Measurements from ENCODE around the gene HYAL2. TPM values are rescaled to one million over a fixed set of nuclear protein-coding genes. Genes with fewer than 3 reads are reported as not detected.
"Not testable (repeated sequence)": the region's sequence is repeated elsewhere in the genome, so short reads cannot be mapped to it uniquely, and the experiment has no call there.

Gene HYAL2
- polyA plus RNA-seq, 1 experiment: 46.6 TPM

DNA sequence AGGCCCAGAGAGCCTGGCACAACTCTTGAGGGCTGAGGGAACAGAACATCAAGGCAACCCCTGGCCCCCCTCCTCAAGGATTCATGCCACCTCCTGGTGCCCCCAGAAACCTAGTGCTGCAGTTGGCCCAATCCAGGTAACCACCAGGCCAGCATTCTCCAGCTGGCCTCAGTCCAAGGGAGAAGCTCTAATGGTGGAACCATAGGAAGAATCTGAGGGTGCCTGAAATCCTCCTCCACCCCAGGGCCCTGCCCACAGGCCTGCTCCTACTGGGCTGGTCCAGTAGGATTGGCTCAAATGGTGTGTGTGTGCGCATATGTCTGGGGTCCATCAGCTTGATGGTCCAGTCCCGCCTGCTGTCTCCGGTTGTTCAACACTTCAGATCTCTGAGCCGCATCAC, 7.7 kb downstream of the HYAL2 start:
- no peak for DNase-seq (ENCODE audit: low read depth, low spot score)
- ChIA-PET CTCF (interaction anchor here (0.7 kb wide), 1 partner anchor 10 kb away, joined by 5 read pairs; no protein-coding TSS in a partner anchor), POLR2A (interaction anchor here (0.8 to 0.9 kb wide), 2 partner anchors 13 to 15 kb away, joined by 4 read pairs; partner anchors contain the start of genes HYAL3, NAA80 and TUSC2)
- Histone ChIP-seq H3K27me3 (ENCODE audit: control insufficient read depth, insufficient read depth, low read length) (no peaks in the 10 kb centered on the region), H3K9me3 (ENCODE audit: control insufficient read depth, insufficient read depth, low read length) (no peaks in the 10 kb centered on the region; the same call in 1 of the 2 replicates), H3K4me3 (ENCODE audit: low read depth, low read length) (no peak overlapping the region), H3K27ac (ENCODE audit: low read depth, low read length) (no peak overlapping the region)
- TF ChIP-seq, protein P1, sequence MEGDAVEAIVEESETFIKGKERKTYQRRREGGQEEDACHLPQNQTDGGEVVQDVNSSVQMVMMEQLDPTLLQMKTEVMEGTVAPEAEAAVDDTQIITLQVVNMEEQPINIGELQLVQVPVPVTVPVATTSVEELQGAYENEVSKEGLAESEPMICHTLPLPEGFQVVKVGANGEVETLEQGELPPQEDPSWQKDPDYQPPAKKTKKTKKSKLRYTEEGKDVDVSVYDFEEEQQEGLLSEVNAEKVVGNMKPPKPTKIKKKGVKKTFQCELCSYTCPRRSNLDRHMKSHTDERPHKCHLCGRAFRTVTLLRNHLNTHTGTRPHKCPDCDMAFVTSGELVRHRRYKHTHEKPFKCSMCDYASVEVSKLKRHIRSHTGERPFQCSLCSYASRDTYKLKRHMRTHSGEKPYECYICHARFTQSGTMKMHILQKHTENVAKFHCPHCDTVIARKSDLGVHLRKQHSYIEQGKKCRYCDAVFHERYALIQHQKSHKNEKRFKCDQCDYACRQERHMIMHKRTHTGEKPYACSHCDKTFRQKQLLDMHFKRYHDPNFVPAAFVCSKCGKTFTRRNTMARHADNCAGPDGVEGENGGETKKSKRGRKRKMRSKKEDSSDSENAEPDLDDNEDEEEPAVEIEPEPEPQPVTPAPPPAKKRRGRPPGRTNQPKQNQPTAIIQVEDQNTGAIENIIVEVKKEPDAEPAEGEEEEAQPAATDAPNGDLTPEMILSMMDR (IDR thresholded peaks at IDR 0.05; ENCODE audit: low read depth, low read length): no peak

DNA sequence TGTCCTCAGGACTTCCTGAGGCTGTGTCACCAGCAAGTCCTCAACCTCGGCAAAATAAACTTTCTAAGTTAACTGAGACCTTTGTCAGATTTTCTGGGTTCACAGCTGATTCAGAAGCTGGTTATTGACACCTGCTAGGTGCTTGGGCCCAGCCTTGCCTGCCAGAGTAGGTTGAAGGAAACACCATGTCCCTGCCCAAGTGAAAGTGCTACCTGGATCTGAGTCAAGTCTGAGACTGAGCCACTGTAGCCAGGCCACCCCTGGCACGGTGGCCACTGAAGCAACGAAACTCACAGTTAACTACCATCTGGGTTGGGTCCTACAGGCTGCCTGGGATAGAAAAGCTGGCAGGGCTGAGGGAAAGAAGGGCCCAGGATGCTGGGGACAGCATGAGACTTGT, 8.2 kb downstream of the HYAL2 start:
- TF ChIP-seq, protein P1 (IDR thresholded peaks at IDR 0.05; ENCODE audit: low read depth, low read length): no peak
- H3K27ac ChIP-seq (ENCODE audit: low read depth, low read length): no peak overlapping the region
- H3K4me3 ChIP-seq (ENCODE audit: low read depth, low read length): no peak overlapping the region
- H3K27me3 ChIP-seq (ENCODE audit: control insufficient read depth, insufficient read depth, low read length): no peaks in the 10 kb centered on the region
- H3K9me3 ChIP-seq (ENCODE audit: control insufficient read depth, insufficient read depth, low read length): peaks cover 3% of the 10 kb centered on the region
- ChIA-PET POLR2A (interaction anchor here (0.8 kb wide), 1 partner anchor 14 kb away, joined by 4 read pairs; the partner anchor contains the start of gene TUSC2), CTCF (no interaction called here)
- DNase-seq (ENCODE audit: low read depth, low spot score): no peak

DNA sequence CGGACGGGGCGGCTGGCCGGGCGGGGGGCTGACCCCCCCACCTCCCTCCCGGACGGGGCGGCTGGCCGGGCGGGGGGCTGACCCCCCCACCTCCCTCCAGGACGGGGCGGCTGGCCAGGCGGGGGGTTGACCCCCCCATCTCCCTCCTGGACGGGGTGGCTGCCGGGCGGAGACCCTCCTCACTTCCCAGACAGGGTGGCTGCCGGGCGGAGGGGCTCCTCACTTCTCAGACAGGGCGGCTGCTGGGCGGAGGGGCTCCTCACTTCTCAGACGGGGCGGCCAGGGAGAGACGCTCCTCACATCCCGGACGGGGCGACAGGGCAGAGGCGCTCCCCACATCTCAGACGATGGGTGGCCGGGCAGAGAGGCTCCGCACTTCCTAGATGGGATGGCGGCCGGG, 10.5 kb downstream of the HYAL2 start:
- H3K4me3 ChIP-seq (ENCODE audit: low read depth, low read length); H3K27ac ChIP-seq (ENCODE audit: low read depth, low read length); H3K27me3 ChIP-seq (ENCODE audit: control insufficient read depth, insufficient read depth, low read length); CTCF ChIA-PET; POLR2A ChIA-PET; DNase-seq (ENCODE audit: low read depth, low spot score): not testable (repeated sequence)
- H3K9me3 ChIP-seq (ENCODE audit: control insufficient read depth, insufficient read depth, low read length): peaks cover 26% of the 10 kb centered on the region

DNA sequence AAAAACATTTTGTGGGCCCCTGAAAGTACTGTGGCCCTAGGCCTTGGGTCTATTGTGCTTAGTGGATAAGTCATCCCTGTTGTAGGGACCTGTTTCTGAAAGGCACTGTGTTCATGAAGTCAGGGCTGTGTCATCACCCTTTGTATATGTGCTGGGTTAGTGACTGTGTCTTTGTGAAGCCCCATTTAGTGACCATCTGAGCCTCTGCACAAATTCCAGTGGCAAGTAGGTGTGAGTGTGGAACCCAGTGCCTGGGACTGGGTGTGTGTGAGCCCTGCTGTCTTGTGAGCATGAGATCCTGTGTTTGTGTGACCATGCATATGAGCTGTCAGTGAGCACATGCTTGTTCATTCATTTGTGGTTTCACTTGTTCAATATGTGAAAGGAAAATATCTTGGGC, 17.9 kb downstream of the HYAL2 start:
- Histone ChIP-seq H3K9me3 (ENCODE audit: control insufficient read depth, insufficient read depth, low read length) (peaks cover 31% of the 10 kb centered on the region), H3K27me3 (ENCODE audit: control insufficient read depth, insufficient read depth, low read length) (no peaks in the 10 kb centered on the region), H3K4me3 (ENCODE audit: low read depth, low read length) (no peak overlapping the region), H3K27ac (ENCODE audit: low read depth, low read length) (no peak overlapping the region)
- TF ChIP-seq, protein P1 (IDR thresholded peaks at IDR 0.05; ENCODE audit: low read depth, low read length): no peak
- ChIA-PET POLR2A (no interaction called here), CTCF (no interaction called here)
- no peak for DNase-seq (ENCODE audit: low read depth, low spot score)

DNA sequence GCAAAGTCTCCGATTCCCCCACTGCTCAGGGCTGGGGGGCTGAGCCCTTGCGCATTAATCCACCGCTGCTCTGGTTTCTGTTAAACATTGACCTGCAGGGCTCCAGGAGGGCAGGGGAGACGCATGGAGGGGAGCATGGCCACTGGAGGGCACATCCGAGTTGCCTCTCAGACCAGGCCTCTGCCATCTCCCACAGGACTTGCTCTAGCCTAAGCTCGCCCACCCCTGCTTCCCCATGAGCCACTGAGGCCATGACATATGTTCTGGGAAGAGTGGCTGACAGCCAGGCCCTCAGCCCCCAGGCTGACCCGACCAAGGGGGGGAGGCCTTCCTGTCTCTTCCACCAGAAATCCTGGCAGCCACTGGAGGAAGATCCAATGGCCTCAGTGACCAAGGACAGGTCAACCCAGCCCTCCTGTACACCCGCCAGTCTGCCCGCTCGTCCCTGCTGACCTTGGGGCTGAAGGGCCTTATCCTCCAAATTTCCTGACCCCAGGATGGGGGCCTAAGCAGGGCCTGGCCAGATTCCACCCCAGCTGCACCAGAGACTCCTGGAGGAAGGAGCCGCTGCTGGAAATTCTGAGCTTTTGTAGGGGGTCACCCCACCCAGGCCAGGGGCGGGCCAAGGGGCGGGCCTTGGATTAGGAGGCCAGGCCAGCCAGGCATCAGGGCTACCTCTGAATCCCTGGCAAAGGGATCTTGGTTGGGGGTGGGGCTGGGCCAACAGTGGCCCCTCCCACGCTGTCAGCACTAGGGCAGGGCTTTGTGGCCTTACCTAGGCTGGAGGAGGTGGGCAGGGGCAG, 19.3 kb downstream of the HYAL2 start, which contains the start of gene HYAL1:
Gene HYAL1 (minus strand): TSS at position 562 of the 803 bp plus-strand sequence. CDS start 618 bp downstream, outside the sequence.
- ChIA-PET POLR2A (no interaction called here), CTCF (no interaction called here)
- TF ChIP-seq, protein P1 (IDR thresholded peaks at IDR 0.05; ENCODE audit: low read depth, low read length): no peak; the same call in 1 of the 2 replicates

More for the DNA sequence above, 19.3 kb downstream of the HYAL2 start, which contains the start of gene HYAL1:
- Histone ChIP-seq H3K27ac (ENCODE audit: low read depth, low read length) (no peak within 1 kb of the TSS), H3K4me3 (ENCODE audit: low read depth, low read length) (no peak within 1 kb of the TSS), H3K9me3 (ENCODE audit: control insufficient read depth, insufficient read depth, low read length) (peaks cover 17% of the 10 kb centered on the region), H3K27me3 (ENCODE audit: control insufficient read depth, insufficient read depth, low read length) (no peaks in the 10 kb centered on the region)
- DNase-seq (ENCODE audit: low read depth, low spot score): no peak
